Heart left ventricle (tissue), 16 donors: ENCODE measurements around the gene GPR176. TPM values are rescaled to one million over a fixed set of nuclear protein-coding genes. Genes with fewer than 3 reads are reported as not detected.

Experiments used
- ATAC-seq, 4 donors: fragments of 200-7000 bp; cut with Tn5 transposase; one replicate each; pipeline ENCODE4 v1.9.1; 2020 to 2022; ENCODE audit warnings: moderate library complexity in 4 of 4, mild to moderate bottlenecking in 3 of 4, moderate number of reproducible peaks in 1 of 4
- DNase-seq, 5 donors: peaks; one replicate each; pipeline ENCODE4 v3.0.0-alpha.2; 2020
- H3K27ac ChIP-seq, 12 donors: fragments of 200-600 bp; sonication (generic) in 4 of 12; one replicate each; pipeline versions ENCODE4 v1.5.0 to v1.8.0; 2016 to 2022; ENCODE audit warnings: mild to moderate bottlenecking in 2 of 12
- H3K27me3 ChIP-seq, 9 donors: fragments of 200-600 bp; sonication (generic) in 2 of 9; one replicate each; pipeline versions ENCODE4 v1.5.1 to v1.8.0; 2016 to 2022; ENCODE audit warnings: mild to moderate bottlenecking in 3 of 9
- H3K36me3 ChIP-seq, 9 donors: fragments of 200-600 bp; sonication (generic) in 2 of 9; one replicate each; pipeline versions ENCODE4 v1.5.0 to v1.8.0; 2018 to 2022; ENCODE audit warnings: mild to moderate bottlenecking in 2 of 9
- H3K4me1 ChIP-seq, 12 donors: fragments of 200-600 bp; sonication (generic) in 4 of 12; one replicate each; pipeline versions ENCODE4 v1.5.0 to v1.8.0; 2016 to 2022; ENCODE audit warnings: mild to moderate bottlenecking in 3 of 12
- H3K4me3 ChIP-seq, 12 donors: fragments of 200-600 bp; sonication (generic) in 4 of 12; one replicate each; pipeline versions ENCODE4 v1.5.0 to v1.8.0; 2017 to 2022; ENCODE audit warnings: mild to moderate bottlenecking in 9 of 12, moderate library complexity in 4 of 12
- H3K9me3 ChIP-seq, 12 donors: fragments of 200-600 bp; sonication (generic) in 4 of 12; one replicate each; pipeline versions ENCODE4 v1.5.0 to v1.8.0; 2016 to 2022; ENCODE audit warnings: mild to moderate bottlenecking in 1 of 12
- CTCF ChIP-seq, 12 donors: fragments of 200-600 bp; sonication (generic) in 4 of 12; IDR thresholded peaks; one replicate each; pipeline versions ENCODE4 v1.5.0 to v1.8.0; 2018 to 2022; ENCODE audit warnings: antibody characterized with exemption in 12 of 12, mild to moderate bottlenecking in 5 of 12
- POLR2A ChIP-seq, 2 donors: fragments of 450-650 bp; IDR thresholded peaks; one replicate each; pipeline ENCODE4 v1.6.1; 2017; ENCODE audit warnings: antibody characterized with exemption in 2 of 2, mild to moderate bottlenecking in 2 of 2, moderate library complexity in 2 of 2
- WGBS, 4 donors: extraction: QIAGEN DNeasy Blood & Tissue Kit in 2 of 4; methylation state at CpG; one replicate each; pipeline versions ENCODE4 v1.1.5 to v1.1.7; 2013 to 2018; 5-methylcytosine and 5-hydroxymethylcytosine counted together
- intact Hi-C, 10 donors: fragments of 100-400 bp; cut with DNase I; formaldehyde crosslinking; loops; one replicate each; pipeline versions ENCODE4 v1.11.1 to v1.14.2; 2022
- polyA plus RNA-seq, 2 donors: library from polyadenylated mRNA; stranded (reverse); fragments of 200-250 nt; gene quantifications; one replicate each; pipeline ENCODE4 v1.2.3, GENCODE V29; 2013
- total RNA-seq, 9 donors: library from RNA; depleted of rRNA in 2 of 9; stranded (reverse); fragments of >200 nt in 2 of 9; fragmentation: NEBNext Ultra II Directional in 3 of 9; extraction: Animal tissue kit (Norgen Biotek cat#: 25700) in 3 of 9; gene quantifications; one replicate each; pipeline versions ENCODE4 v1.1.0 to v1.2.4, GENCODE V29; 2016 to 2023
- donor health status: ischemic (EF 13 %, LVEDD 7.1; RV severe dilation, severe dysfunction).
- donor health status: healthy with polysubstance abuse.
- donor health status: DM: no; HTN: yes; CAD: no.
- donor health status: DM: no; HTN: no; CAD: no.
- donor health status: ischemic (EF 25% LVEDD 6.9; RV normal size, moderate dysfunction).
- donor health status: ischemic (EF 25% LVEDD 5.7; RV mildly dilated, moderate dysfunction).
- donor health status: healthy.
- donor health status: DM: yes; HTN: yes; CAD: no.
- donor health status: ischemic (EF 35%, LVEDD 5.7; RV mildly dilated, moderate dysfunction).
- donor health status: nonischemic (EF 11% LVEDD 7.7; RV severe dilation, severe dysfunction).
- donor health status: DM: yes; HTN: yes; CAD: no.
- donor health status: PGD.
- donor health status: ischemic (EF 29% LVEDD 5.4; RV normal size, mild dysfunction).
- donor health status: nonischemic (EF 23%, LVEDD 6.1; RV moderate dilation, normal function).

Gene GPR176
- total and polyA plus RNA-seq, 11 donors, result 1.1 to 4.3 (median 2.1) TPM

- TF ChIP-seq POLR2A (IDR thresholded peaks at IDR 0.05), result no peak
- ATAC-seq (no peak), DNase-seq (no peak)
- no peaks in the 10 kb centered on the region for H3K27me3 ChIP-seq
- no peak overlapping the region for H3K4me3 ChIP-seq
- no peaks in the 10 kb centered on the region for H3K9me3 ChIP-seq
- H3K36me3 ChIP-seq, result no peaks in the 10 kb centered on the region
- intact Hi-C loops, result no loop called here
- WGBS, 4 donors, result 79 to 95% (median 88%) methylated on average over 3 of the region's 3 CpGs
- no peak overlapping the region for H3K27ac ChIP-seq
- peaks cover 0 to 10% (median 0%) of the 10 kb centered on the region in 12 donors for H3K4me1 ChIP-seq
Measured at GRCh38 chr15:39774688-39775267, 145.3 kb downstream of the GPR176 start.

GRCh38 chr15:39770748-39771689 lies 149.0 kb downstream of the GPR176 start:
- peak; percentile 50 to 76 (median 62) for ATAC-seq
- intact Hi-C loops, result no loop called here
- 63 to 72% (median 68%) methylated on average over 8 of the region's 8 CpGs for WGBS, 4 donors
- Histone ChIP-seq H3K27me3 (no peaks in the 10 kb centered on the region), H3K9me3 (no peaks in the 10 kb centered on the region), H3K4me3 (peak overlapping the region in 2 of 12 donors; percentile 10 to 12), H3K4me1 (peaks cover 0 to 10% (median 0%) of the 10 kb centered on the region in 12 donors), H3K27ac (peak overlapping the region; percentile 7 to 68 (median 43)), H3K36me3 (no peaks in the 10 kb centered on the region)
- no peak for TF ChIP-seq POLR2A (IDR thresholded peaks at IDR 0.05)
- DNase-seq, result peak in 1 of 5 donors; percentile 23

GRCh38 chr15:39767921-39768320 lies 152.1 kb downstream of the GPR176 start:
- H3K9me3 ChIP-seq, result no peaks in the 10 kb centered on the region
- H3K4me3 ChIP-seq, result no peak overlapping the region
- TF ChIP-seq CTCF (IDR thresholded peaks at IDR 0.05) (no peak), POLR2A (IDR thresholded peaks at IDR 0.05) (no peak)
- H3K4me1 ChIP-seq, result peaks cover 0 to 10% (median 0%) of the 10 kb centered on the region in 12 donors
- whole genome bisulfite sequencing, 4 donors, result 82 to 95% (median 91%) methylated on average over 5 of the region's 5 CpGs
- no peak for DNase-seq
- intact Hi-C loops, result loop anchor here in 1 of 10 donors (10.0 kb wide), 1 partner anchor 623 kb away; no protein-coding TSS in a partner anchor
- no peak overlapping the region for H3K27ac ChIP-seq
- ATAC-seq, result no peak
- no peaks in the 10 kb centered on the region for H3K36me3 ChIP-seq
- no peaks in the 10 kb centered on the region for H3K27me3 ChIP-seq

- intact Hi-C loops, result loop anchor here in 1 of 10 donors (10.0 kb wide), 1 partner anchor 616 kb away; no protein-coding TSS in a partner anchor
- Histone ChIP-seq H3K27ac (no peak overlapping the region), H3K9me3 (peaks cover 0 to 6% (median 0%) of the 10 kb centered on the region in 12 donors), H3K4me1 (no peaks in the 10 kb centered on the region), H3K36me3 (no peaks in the 10 kb centered on the region), H3K27me3 (no peaks in the 10 kb centered on the region), H3K4me3 (no peak overlapping the region)
- WGBS, 4 donors, result 31 to 45% (median 43%) methylated on average over 2 of the region's 2 CpGs
- no peak for DNase-seq
- no peak for TF ChIP-seq CTCF (IDR thresholded peaks at IDR 0.05)
- TF ChIP-seq POLR2A (IDR thresholded peaks at IDR 0.05), result no peak
- ATAC-seq, result no peak
Measured at GRCh38 chr15:39761006-39761405, 159.1 kb downstream of the GPR176 start.
